Heart right ventricle (tissue), 16 donors: ENCODE results near the gene PRPSAP1. TPM values are rescaled to one million over a fixed set of nuclear protein-coding genes. Genes with fewer than 3 reads are reported as not detected.
"Not testable (repeated sequence)": the region's sequence is repeated elsewhere in the genome, so short reads cannot be mapped to it uniquely, and the experiment has no call there.

Source experiments
- ATAC-seq, 8 donors: fragments of 200-7000 bp; cut with Tn5 transposase; one replicate each; pipeline ENCODE4 v1.9.1; 2020; ENCODE audit warnings: mild to moderate bottlenecking in 8 of 8, moderate library complexity in 8 of 8, moderate number of reproducible peaks in 1 of 8
- DNase-seq, 2 donors: peaks; one replicate each; pipeline ENCODE4 v3.0.0-alpha.2; 2020
- H3K27ac ChIP-seq, 10 donors: fragments of 200-600 bp; sonication (generic) in 2 of 10; one replicate each; pipeline versions ENCODE4 v1.5.0 to v1.8.0; 2020 to 2022; ENCODE audit warnings: mild to moderate bottlenecking in 3 of 10
- H3K27me3 ChIP-seq, 7 donors: fragments of 200-600 bp; one replicate each; pipeline ENCODE4 v1.8.0; 2021 to 2022; ENCODE audit warnings: mild to moderate bottlenecking in 2 of 7
- H3K36me3 ChIP-seq, 9 donors: fragments of 200-600 bp; sonication (generic) in 1 of 9; one replicate each; pipeline versions ENCODE4 v1.5.0 to v1.8.0; 2020 to 2022; ENCODE audit warnings: mild to moderate bottlenecking in 2 of 9
- H3K4me1 ChIP-seq, 9 donors: fragments of 200-600 bp; sonication (generic) in 1 of 9; one replicate each; pipeline versions ENCODE4 v1.5.0 to v1.8.0; 2020 to 2022; ENCODE audit warnings: mild to moderate bottlenecking in 4 of 9
- H3K4me3 ChIP-seq, 10 donors: fragments of 200-600 bp; sonication (generic) in 2 of 10; one replicate each; pipeline versions ENCODE4 v1.5.0 to v1.8.0; 2020 to 2022; ENCODE audit warnings: mild to moderate bottlenecking in 7 of 10, moderate library complexity in 2 of 10
- H3K9me3 ChIP-seq, 11 donors: fragments of 200-600 bp in 10 of 11; sonication (generic) in 2 of 11; one replicate each; pipeline versions ENCODE4 v1.5.0 to v1.8.0; 2013 to 2022; ENCODE audit warnings: mild to moderate bottlenecking in 2 of 11, control low read depth in 1 of 11, moderate library complexity in 1 of 11
- CTCF ChIP-seq, 9 donors: fragments of 200-600 bp; sonication (generic) in 2 of 9; IDR thresholded peaks; one replicate each; pipeline versions ENCODE4 v1.5.0 to v1.8.0; 2021 to 2022; ENCODE audit warnings: antibody characterized with exemption in 9 of 9, mild to moderate bottlenecking in 5 of 9, moderate library complexity in 1 of 9
- WGBS, 2 donors: extraction: QIAGEN DNeasy Blood & Tissue Kit; methylation state at CpG; one replicate each; pipeline ENCODE4 v1.1.7; 2013; ENCODE audit warnings: inconsistent platforms in 1 of 2; 5-methylcytosine and 5-hydroxymethylcytosine counted together
- intact Hi-C, 10 donors: fragments of 100-400 bp; cut with DNase I; formaldehyde crosslinking; loops; one replicate each; pipeline versions ENCODE4 v1.11.1 to v1.14.2; 2022
- polyA plus RNA-seq, 2 donors: library from polyadenylated mRNA; stranded (reverse); fragments of 200-250 nt; gene quantifications; one replicate each; pipeline ENCODE4 v1.2.3, GENCODE V29; 2013
- total RNA-seq, 10 donors: library from RNA; stranded (reverse); fragmentation: NEBNext Ultra II Directional in 3 of 10; extraction: Animal tissue kit (Norgen Biotek cat#: 25700) in 3 of 10; gene quantifications; one replicate each; pipeline versions ENCODE4 v1.2.1 to v1.2.4, GENCODE V29; 2021 to 2023
- donor health status: Arrhythmogenic right ventricular cardiomyopathy.
- donor health status: ischemic (EF 13 %, LVEDD 7.1; RV severe dilation, severe dysfunction).
- donor health status: healthy with polysubstance abuse.
- donor health status: DM: no; HTN: yes; CAD: no.
- donor health status: DM: no; HTN: no; CAD: no.
- donor health status: ischemic (EF 25% LVEDD 6.9; RV normal size, moderate dysfunction).
- donor health status: ischemic (EF 25% LVEDD 5.7; RV mildly dilated, moderate dysfunction).
- donor health status: healthy.
- donor health status: DM: yes; HTN: yes; CAD: no.
- donor health status: Ischemic cardiomyopathy.
- donor health status: ischemic (EF 35%, LVEDD 5.7; RV mildly dilated, moderate dysfunction).
- donor health status: nonischemic (EF 11% LVEDD 7.7; RV severe dilation, severe dysfunction).
- donor health status: DM: yes; HTN: yes; CAD: no.
- donor health status: PGD.
- donor health status: ischemic (EF 29% LVEDD 5.4; RV normal size, mild dysfunction).
- donor health status: nonischemic (EF 23%, LVEDD 6.1; RV moderate dilation, normal function).

Gene PRPSAP1
- total and polyA plus RNA-seq, 12 donors = 26.4 to 43.7 (median 33.7) TPM

GRCh38 chr17:76360461-76360860 is 6.7 kb upstream of the PRPSAP1 start:
- Histone ChIP-seq H3K4me1 (peaks cover 0 to 27% (median 16%) of the 10 kb centered on the region in 9 donors), H3K9me3 (no peaks in the 10 kb centered on the region), H3K27me3 (no peaks in the 10 kb centered on the region), H3K4me3 (no peak overlapping the region), H3K27ac (peak overlapping the region in 2 of 10 donors; percentile 59 to 68), H3K36me3 (no peaks in the 10 kb centered on the region)
- whole genome bisulfite sequencing, 2 donors = 88 to 91% methylated on average over 2 of the region's 2 CpGs
- DNase-seq = no peak
- intact Hi-C loops = no loop called here
- TF ChIP-seq CTCF (IDR thresholded peaks at IDR 0.05) = no peak
- ATAC-seq = no peak

- H3K4me3 ChIP-seq, H3K27ac ChIP-seq, intact Hi-C loops, DNase-seq, H3K27me3 ChIP-seq, H3K9me3 ChIP-seq, ATAC-seq, H3K36me3 ChIP-seq: not testable (repeated sequence)
- 85 to 92% methylated on average over 6 of the region's 6 CpGs for WGBS, 2 donors
- peaks cover 0 to 29% (median 16%) of the 10 kb centered on the region in 9 donors for H3K4me1 ChIP-seq
Measured at GRCh38 chr17:76359776-76360175, 6.1 kb upstream of the PRPSAP1 start.

- H3K4me1 ChIP-seq = peaks cover 0 to 33% (median 20%) of the 10 kb centered on the region in 9 donors
- H3K36me3 ChIP-seq = no peaks in the 10 kb centered on the region
- TF ChIP-seq CTCF (IDR thresholded peaks at IDR 0.05) = no peak
- H3K9me3 ChIP-seq = no peaks in the 10 kb centered on the region
- no peaks in the 10 kb centered on the region for H3K27me3 ChIP-seq
- no peak overlapping the region for H3K4me3 ChIP-seq
- intact Hi-C loops = no loop called here
- no peak for DNase-seq
- H3K27ac ChIP-seq = no peak overlapping the region
- 88 to 91% methylated on average over 6 of the region's 6 CpGs for WGBS, 2 donors
- no peak for ATAC-seq
Measured at GRCh38 chr17:76359375-76359774, 5.7 kb upstream of the PRPSAP1 start.

- no peak overlapping the region for H3K27ac ChIP-seq
- no peaks in the 10 kb centered on the region for H3K9me3 ChIP-seq
- H3K36me3 ChIP-seq = no peaks in the 10 kb centered on the region
- intact Hi-C loops = no loop called here
- no peak overlapping the region for H3K4me3 ChIP-seq
- ATAC-seq (no peak), DNase-seq (no peak)
- TF ChIP-seq CTCF (IDR thresholded peaks at IDR 0.05) = no peak
- 82 to 83% methylated on average over 6 of the region's 6 CpGs for WGBS, 2 donors
- peaks cover 0 to 29% (median 24%) of the 10 kb centered on the region in 9 donors for H3K4me1 ChIP-seq
- H3K27me3 ChIP-seq = no peaks in the 10 kb centered on the region
Measured at GRCh38 chr17:76357597-76358158, 4.0 kb upstream of the PRPSAP1 start.

GRCh38 chr17:76356803-76357456 is 3.2 kb upstream of the PRPSAP1 start:
- no peak for TF ChIP-seq CTCF (IDR thresholded peaks at IDR 0.05)
- intact Hi-C loops = no loop called here
- Histone ChIP-seq H3K36me3 (no peaks in the 10 kb centered on the region), H3K9me3 (no peaks in the 10 kb centered on the region), H3K4me3 (no peak overlapping the region), H3K4me1 (peaks cover 0 to 29% (median 23%) of the 10 kb centered on the region in 9 donors), H3K27ac (no peak overlapping the region), H3K27me3 (no peaks in the 10 kb centered on the region)
- no peak for DNase-seq
- 80% methylated on average over 12 of the region's 12 CpGs for WGBS, 2 donors
- ATAC-seq = no peak
